Cardiac fibroblast (primary cell): ENCODE data around the gene FAM227B.

Experiments used
- DNase-seq, 2 donors: peaks; one replicate each; pipeline versions ENCODE4 v3.0.0 to v3.0.0-alpha.2; 2010; ENCODE audit warnings: low read depth in 2 of 2
- H3K4me3 ChIP-seq, 2 donors: replicated peaks in 1 of 2; 1 replicate in 1 of 2; 2 replicates in 1 of 2; pipeline ENCODE4 v1.5.1; 2011; ENCODE audit warnings: low read depth in 2 of 2, low read length in 2 of 2, mild to moderate bottlenecking in 2 of 2, moderate library complexity in 1 of 2
- CTCF ChIP-seq: IDR thresholded peaks from one replicate; pipeline ENCODE4 v1.5.1; 2011; ENCODE audit warnings: low read depth, mild to moderate bottlenecking, low read length, inconsistent platforms

FAM227B gene

GRCh38 chr15:49428409-49429095, 192.1 kb downstream of the FAM227B start:
- peak; percentile 65 to 69 for DNase-seq
- H3K4me3 ChIP-seq: no peak overlapping the region
- TF ChIP-seq CTCF: no peak

DNA sequence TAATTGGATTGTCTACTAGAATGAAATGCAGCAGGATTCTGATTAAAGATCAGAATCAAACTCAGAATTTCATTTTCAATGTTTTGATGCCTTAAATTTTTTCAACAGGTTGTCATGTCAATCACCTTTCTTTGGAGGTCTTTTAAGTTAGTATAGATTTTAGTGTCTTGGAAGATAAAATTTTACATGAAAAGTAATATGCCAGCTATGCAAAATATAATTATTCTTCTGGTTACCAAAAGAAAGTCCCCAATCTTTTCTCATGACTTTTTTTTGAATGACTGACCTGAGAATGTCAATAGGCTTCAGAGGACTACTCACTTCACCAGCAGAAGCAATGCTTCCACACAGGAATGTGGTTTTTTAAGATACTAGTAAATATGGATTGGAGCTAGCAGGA, 193.2 kb downstream of the FAM227B start:
- no peak for TF ChIP-seq CTCF
- H3K4me3 ChIP-seq: no peak overlapping the region
- DNase-seq: no peak

GRCh38 chr15:49424954-49425353, 195.7 kb downstream of the FAM227B start:
- peak overlapping the region in 1 of 2 donors; percentile 39 for H3K4me3 ChIP-seq
- DNase-seq: peak in 1 of 2 donors; percentile 29
- no peak for TF ChIP-seq CTCF

DNA sequence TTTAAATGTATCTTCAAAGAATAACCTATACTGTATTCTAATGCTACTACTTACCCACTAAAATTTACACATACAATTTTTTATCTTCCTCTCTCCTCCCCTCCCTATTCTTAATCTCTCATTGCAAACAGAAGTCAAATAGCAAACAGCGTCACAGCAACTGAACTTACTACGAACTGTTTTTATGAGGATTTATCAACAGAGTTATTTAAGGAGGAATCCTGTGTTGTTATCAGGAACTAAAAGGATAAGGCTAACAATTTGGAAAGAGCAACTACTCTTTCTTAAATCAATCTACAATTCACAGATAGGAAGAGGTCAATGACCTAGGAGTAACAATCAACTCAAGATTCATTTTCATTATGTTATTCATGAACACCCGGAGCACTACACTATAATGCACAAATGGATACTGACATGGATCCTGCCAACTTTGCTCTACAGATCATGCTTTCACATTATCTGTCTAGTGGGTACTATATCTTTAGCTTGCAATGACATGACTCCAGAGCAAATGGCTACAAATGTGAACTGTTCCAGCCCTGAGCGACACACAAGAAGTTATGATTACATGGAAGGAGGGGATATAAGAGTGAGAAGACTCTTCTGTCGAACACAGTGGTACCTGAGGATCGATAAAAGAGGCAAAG, 196.6 kb downstream of the FAM227B start:
- H3K4me3 ChIP-seq: peak overlapping the region in 1 of 2 donors; percentile 39
- TF ChIP-seq CTCF: no peak
- peak in 1 of 2 donors; percentile 58 for DNase-seq

GRCh38 chr15:49423021-49423420, 197.6 kb downstream of the FAM227B start, which contains the start of gene FGF7:
TSS of gene FGF7 (plus strand) at chr15:49423242. CDS start at chr15:49424298, 1,056 bp downstream.
- peak within 1 kb of the TSS in 1 of 2 donors; percentile 39 for H3K4me3 ChIP-seq
- peak; percentile 19 to 90 for DNase-seq
- no peak for TF ChIP-seq CTCF

DNA sequence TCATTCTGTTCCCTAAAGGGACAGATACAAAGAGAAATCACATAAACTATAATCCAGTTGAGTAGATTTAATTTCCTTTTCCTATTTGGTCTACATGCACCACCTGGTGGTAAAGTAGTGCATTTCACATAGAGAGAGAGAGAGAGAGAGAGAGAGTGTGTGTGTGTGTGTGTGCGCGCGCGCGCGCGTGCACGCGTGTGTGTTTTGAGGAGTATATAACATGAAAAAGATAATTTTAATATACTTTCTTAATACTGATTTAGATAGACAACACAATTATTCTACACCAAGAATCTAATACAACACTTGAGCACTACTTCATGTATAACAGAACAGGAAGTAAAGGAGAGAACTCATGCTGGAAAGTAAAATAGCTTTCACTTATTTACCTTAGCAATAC, 198.6 kb downstream of the FAM227B start:
- TF ChIP-seq CTCF: peak; percentile 65
- DNase-seq: peak; percentile 74 to 81
- H3K4me3 ChIP-seq: no peak overlapping the region
